Liver (tissue), 9 donors: Measurements from ENCODE around the gene SPAG17. TPM values are rescaled to one million over a fixed set of nuclear protein-coding genes. Genes with fewer than 3 reads are reported as not detected.

Source experiments
- DNase-seq: peaks from one replicate; pipeline ENCODE4 v3.0.0-alpha.2; 2017; ENCODE audit warnings: low spot score
- H3K27ac ChIP-seq, 2 donors: one replicate each; pipeline ENCODE4 v1.7.0; 2013; ENCODE audit warnings: inconsistent platforms in 2 of 2, low read length in 2 of 2, control low read depth in 1 of 2, low read depth in 1 of 2, mild to moderate bottlenecking in 1 of 2
- H3K27me3 ChIP-seq, 4 donors: one replicate each; pipeline versions ENCODE4 v1.6.1 to v1.7.0; 2013; ENCODE audit warnings: low read length in 3 of 4, inconsistent platforms in 1 of 4, mild to moderate bottlenecking in 1 of 4, moderate library complexity in 1 of 4; ENCODE audit not compliant: control insufficient read depth in 4 of 4, insufficient read depth in 4 of 4
- H3K36me3 ChIP-seq, 4 donors: one replicate each; pipeline versions ENCODE4 v1.6.1 to v1.7.0; 2013; ENCODE audit warnings: low read length in 3 of 4, mild to moderate bottlenecking in 3 of 4, low read depth in 1 of 4, moderate library complexity in 1 of 4; ENCODE audit not compliant: control insufficient read depth in 4 of 4, insufficient read depth in 3 of 4
- H3K4me1 ChIP-seq, 4 donors: one replicate each; pipeline versions ENCODE4 v1.6.1 to v1.7.0; 2013; ENCODE audit warnings: low read length in 3 of 4, mild to moderate bottlenecking in 3 of 4, moderate library complexity in 1 of 4; ENCODE audit not compliant: control insufficient read depth in 4 of 4, insufficient read depth in 4 of 4
- H3K4me3 ChIP-seq, 3 donors: one replicate each; pipeline versions ENCODE4 v1.6.1 to v1.7.0; 2013; ENCODE audit warnings: low read length in 3 of 3, control low read depth in 1 of 3, low read depth in 1 of 3, mild to moderate bottlenecking in 1 of 3
- H3K9ac ChIP-seq, 2 donors: one replicate each; pipeline ENCODE4 v1.7.0; 2013; ENCODE audit warnings: low read length in 2 of 2, mild to moderate bottlenecking in 2 of 2, moderate library complexity in 2 of 2, control low read depth in 1 of 2, low read depth in 1 of 2
- H3K9me3 ChIP-seq, 4 donors: one replicate each; pipeline versions ENCODE4 v1.6.1 to v1.7.0; 2013; ENCODE audit warnings: low read length in 3 of 4; ENCODE audit not compliant: control insufficient read depth in 4 of 4
- ATF3 ChIP-seq: IDR thresholded peaks from 2 replicates; pipeline ENCODE4 v1.6.1; 2016; ENCODE audit warnings: antibody characterized with exemption
- CTCF ChIP-seq: fragments of 150-350 bp; IDR thresholded peaks from 2 replicates; pipeline ENCODE4 v1.5.1; 2017; ENCODE audit warnings: improper control_type of control experiment, low read depth, low read length; ENCODE audit not compliant: missing input control
- FOXA1 ChIP-seq: IDR thresholded peaks from 2 replicates; pipeline ENCODE4 v1.6.1; 2016; ENCODE audit warnings: antibody characterized with exemption
- GABPA ChIP-seq, 2 donors: IDR thresholded peaks in 1 of 2; conservative IDR thresholded peaks in 1 of 2; 2 replicates each; pipeline ENCODE4 v1.6.1; 2016; ENCODE audit warnings: antibody characterized with exemption in 2 of 2, mild to moderate bottlenecking in 1 of 2, moderate library complexity in 1 of 2
- HNF4G ChIP-seq: IDR thresholded peaks from 2 replicates; pipeline ENCODE4 v1.6.1; 2016; ENCODE audit warnings: antibody characterized with exemption
- JUND ChIP-seq, 2 donors: IDR thresholded peaks; 2 replicates each; pipeline ENCODE4 v1.6.1; 2016; ENCODE audit warnings: antibody characterized with exemption in 2 of 2
- MAX ChIP-seq: IDR thresholded peaks from 2 replicates; pipeline ENCODE4 v1.6.1; 2016; ENCODE audit warnings: antibody characterized with exemption
- NR2F2 ChIP-seq: IDR thresholded peaks from 2 replicates; pipeline ENCODE4 v1.6.1; 2016; ENCODE audit warnings: antibody characterized with exemption
- RAD21 ChIP-seq, 2 donors: IDR thresholded peaks; 2 replicates each; pipeline ENCODE4 v1.6.1; 2016; ENCODE audit warnings: antibody characterized with exemption in 2 of 2, mild to moderate bottlenecking in 2 of 2
- REST ChIP-seq: IDR thresholded peaks from 2 replicates; pipeline ENCODE4 v1.6.1; 2016; ENCODE audit warnings: antibody characterized with exemption, mild to moderate bottlenecking
- SP1 ChIP-seq: IDR thresholded peaks from 2 replicates; pipeline ENCODE4 v1.6.1; 2018; ENCODE audit warnings: antibody characterized with exemption, mild to moderate bottlenecking
- TAF1 ChIP-seq: conservative IDR thresholded peaks from 2 replicates; pipeline ENCODE4 v1.6.1; 2016; ENCODE audit warnings: antibody characterized with exemption, mild to moderate bottlenecking
- YY1 ChIP-seq: IDR thresholded peaks from 2 replicates; pipeline ENCODE4 v1.6.1; 2016; ENCODE audit warnings: antibody characterized with exemption, mild to moderate bottlenecking
- ZBTB33 ChIP-seq: IDR thresholded peaks from 2 replicates; pipeline ENCODE4 v1.6.1; 2016; ENCODE audit warnings: antibody characterized with exemption
- WGBS: extraction: QIAGEN DNeasy Blood & Tissue Kit; methylation state at CpG from one replicate; pipeline ENCODE4 v1.1.7; 2013; 5-methylcytosine and 5-hydroxymethylcytosine counted together
- polyA plus RNA-seq, 2 donors: library from polyadenylated mRNA; stranded (reverse) in 1 of 2; unstranded in 1 of 2; fragments of 200-250 nt in 1 of 2; fragments of >200 nt in 1 of 2; fragmentation: Nextera tagmentation in 1 of 2; extraction: Ambion mirVana in 1 of 2; gene quantifications; one replicate each; pipeline versions ENCODE4 v1.2.1 to v1.2.3, GENCODE V29; 2013 to 2015
- total RNA-seq, 2 donors: library from RNA; depleted of rRNA; stranded (reverse); fragments of >200 nt; gene quantifications; one replicate each; pipeline ENCODE4 v1.2.3, GENCODE V29; 2014
- donor health status: healthy.
- donor health status: healthy.
- donor health status: healthy.
- donor health status: healthy.
- donor health status: healthy.

SPAG17 gene
- total and polyA plus RNA-seq, 4 donors: 0.17 to 0.75 TPM; not detected in 2

GRCh38 chr1:117921991-117922390, 263.0 kb downstream of the SPAG17 start:
- 97% methylated on average over 2 of the region's 2 CpGs for WGBS
- Histone ChIP-seq H3K9ac (no peak overlapping the region), H3K27ac (no peak overlapping the region), H3K27me3 (no peaks in the 10 kb centered on the region), H3K36me3 (peaks cover 0 to 15% (median 13%) of the 10 kb centered on the region in 4 donors), H3K4me3 (no peak overlapping the region), H3K9me3 (no peaks in the 10 kb centered on the region), H3K4me1 (no peaks in the 10 kb centered on the region)
- no peak for DNase-seq
- TF ChIP-seq CTCF: no peak
- no peak for TF ChIP-seq ATF3
- TF ChIP-seq TAF1: no peak
- no peak for TF ChIP-seq FOXA1
- no peak for TF ChIP-seq YY1
- TF ChIP-seq SP1: no peak
- TF ChIP-seq RAD21 (IDR thresholded peaks at IDR 0.05): no peak
- no peak for TF ChIP-seq MAX

GRCh38 chr1:117919376-117919775, 265.7 kb downstream of the SPAG17 start:
- Histone ChIP-seq H3K4me3 (no peak overlapping the region), H3K36me3 (peaks cover 0 to 30% (median 22%) of the 10 kb centered on the region in 4 donors), H3K4me1 (no peaks in the 10 kb centered on the region), H3K27me3 (no peaks in the 10 kb centered on the region), H3K9ac (no peak overlapping the region), H3K27ac (no peak overlapping the region), H3K9me3 (no peaks in the 10 kb centered on the region)
- TF ChIP-seq HNF4G (no peak), RAD21 (IDR thresholded peaks at IDR 0.05) (no peak), SP1 (no peak), TAF1 (no peak), GABPA (IDR thresholded peaks at IDR 0.05 in 1 of 2, conservative IDR thresholded peaks at IDR 0.05 in 1 of 2) (no peak), ZBTB33 (no peak), MAX (no peak), CTCF (no peak), NR2F2 (no peak), JUND (IDR thresholded peaks at IDR 0.05) (no peak), ATF3 (no peak), REST (no peak)
- DNase-seq: no peak
